H7 (cell line): ENCODE results near the gene TMSB4X. TPM values are rescaled to one million over a fixed set of nuclear protein-coding genes. Genes with fewer than 3 reads are reported as not detected.
A peak's percentile ranks its signal among the peaks of the same experiment; 100 is the strongest.
"Not testable (repeated sequence)": the region's sequence is repeated elsewhere in the genome, so short reads cannot be mapped to it uniquely, and the experiment has no call there.

Experiments
- DNase-seq: peaks from one replicate; pipeline ENCODE4 v3.0.0; 2012
- H3K27me3 ChIP-seq: 2 replicates; pipeline ENCODE4 v1.6.0; 2011; ENCODE audit warnings: mild to moderate bottlenecking, low read length; ENCODE audit not compliant: control insufficient read depth, insufficient read depth
- H3K36me3 ChIP-seq: replicated peaks from 2 replicates; pipeline ENCODE4 v1.5.1; 2011; ENCODE audit warnings: low read length; ENCODE audit not compliant: control insufficient read depth, insufficient read depth
- H3K4me3 ChIP-seq: 2 replicates; pipeline ENCODE4 v1.5.1; 2011; ENCODE audit warnings: low read depth, mild to moderate bottlenecking, control low read depth, low read length, moderate library complexity; ENCODE audit not compliant: insufficient read depth
- total RNA-seq: library from RNA; depleted of rRNA; stranded (reverse); fragments of >200 nt; shearing (Covaris generic); gene quantifications from 2 replicates; pipeline ENCODE4 v1.2.3, GENCODE V29; 2014; rRNA removed

TMSB4X gene
- total RNA-seq: 11,693 and 13,183 TPM in 2 replicates

- H3K27me3 ChIP-seq: no peaks in the 10 kb centered on the region
- peak within 1 kb of the TSS; percentile 77 for H3K4me3 ChIP-seq
- H3K36me3 ChIP-seq: peaks cover 9% of the 10 kb centered on the region
- DNase-seq: peak; percentile 95
Measured at GRCh38 chrX:12974796-12975669, at the start of gene TMSB4X. TMSB4X (plus strand) TSS chrX:12975110.

- H3K36me3 ChIP-seq: no peaks in the 10 kb centered on the region
- no peaks in the 10 kb centered on the region for H3K27me3 ChIP-seq
- H3K4me3 ChIP-seq: no peak overlapping the region
- DNase-seq: no peak
Measured at GRCh38 chrX:12929701-12930100, 45.2 kb upstream of the TMSB4X start.

GRCh38 chrX:12930150-12930549 is 44.8 kb upstream of the TMSB4X start:
- DNase-seq: no peak
- no peaks in the 10 kb centered on the region for H3K36me3 ChIP-seq
- H3K4me3 ChIP-seq: no peak overlapping the region
- H3K27me3 ChIP-seq: no peaks in the 10 kb centered on the region

GRCh38 chrX:12932244-12932643 is 42.7 kb upstream of the TMSB4X start:
- no peak for DNase-seq

GRCh38 chrX:12934850-12935249 is 40.1 kb upstream of the TMSB4X start:
- DNase-seq: no peak
- Histone ChIP-seq H3K36me3 (no peaks in the 10 kb centered on the region), H3K27me3 (no peaks in the 10 kb centered on the region), H3K4me3 (no peak overlapping the region)

More at GRCh38 chrX:12932244-12932643, 42.7 kb upstream of the TMSB4X start:
- no peaks in the 10 kb centered on the region for H3K27me3 ChIP-seq
- no peak overlapping the region for H3K4me3 ChIP-seq
- no peaks in the 10 kb centered on the region for H3K36me3 ChIP-seq

GRCh38 chrX:12936947-12937346 is 38.0 kb upstream of the TMSB4X start:
- H3K4me3 ChIP-seq: no peak overlapping the region
- H3K36me3 ChIP-seq: no peaks in the 10 kb centered on the region
- no peak for DNase-seq
- H3K27me3 ChIP-seq: no peaks in the 10 kb centered on the region

- H3K36me3 ChIP-seq, H3K27me3 ChIP-seq, DNase-seq: not testable (repeated sequence)
- peak overlapping the region; percentile 17; the same call in 1 of the 2 replicates for H3K4me3 ChIP-seq
Measured at GRCh38 chrX:12940471-12940870, 34.4 kb upstream of the TMSB4X start.

- H3K36me3 ChIP-seq, H3K27me3 ChIP-seq, DNase-seq, H3K4me3 ChIP-seq: not testable (repeated sequence)
Measured at GRCh38 chrX:12943592-12943991, 31.3 kb upstream of the TMSB4X start.

GRCh38 chrX:12944452-12944851 is 30.5 kb upstream of the TMSB4X start:
- not testable (repeated sequence) for DNase-seq, H3K27me3 ChIP-seq, H3K36me3 ChIP-seq, H3K4me3 ChIP-seq

- Histone ChIP-seq H3K4me3 (no peak overlapping the region), H3K36me3 (no peaks in the 10 kb centered on the region), H3K27me3 (no peaks in the 10 kb centered on the region)
- no peak for DNase-seq
Measured at GRCh38 chrX:12945494-12945893, 29.4 kb upstream of the TMSB4X start.

- H3K27me3 ChIP-seq: no peaks in the 10 kb centered on the region
- DNase-seq: no peak
- no peaks in the 10 kb centered on the region for H3K36me3 ChIP-seq
- no peak overlapping the region for H3K4me3 ChIP-seq
Measured at GRCh38 chrX:12946406-12946805, 28.5 kb upstream of the TMSB4X start.

GRCh38 chrX:12946838-12947544 is 27.9 kb upstream of the TMSB4X start:
- no peaks in the 10 kb centered on the region for H3K36me3 ChIP-seq
- no peaks in the 10 kb centered on the region for H3K27me3 ChIP-seq
- DNase-seq: peak; percentile 71
- H3K4me3 ChIP-seq: no peak overlapping the region

GRCh38 chrX:12947545-12948235 is 27.2 kb upstream of the TMSB4X start:
- H3K27me3 ChIP-seq: no peaks in the 10 kb centered on the region
- no peak overlapping the region for H3K4me3 ChIP-seq
- DNase-seq: no peak
- no peaks in the 10 kb centered on the region for H3K36me3 ChIP-seq

GRCh38 chrX:12948495-12948894 is 26.4 kb upstream of the TMSB4X start:
- H3K27me3 ChIP-seq: no peaks in the 10 kb centered on the region
- H3K36me3 ChIP-seq: no peaks in the 10 kb centered on the region
- no peak for DNase-seq
- no peak overlapping the region for H3K4me3 ChIP-seq
